HepG2 (cell line): ENCODE results near the gene RAB43. TPM values are rescaled to one million over a fixed set of nuclear protein-coding genes. Genes with fewer than 3 reads are reported as not detected.

ENCODE experiments used
- ADNP ChIP-seq: sonication (generic); formaldehyde crosslinking; IDR thresholded peaks from 2 replicates; pipeline ENCODE4 v1.4.0; 2020; ENCODE audit warnings: missing genetic modification reagents
- CBX1 ChIP-seq: IDR thresholded peaks from one replicate; pipeline ENCODE4 v1.6.1; 2016; ENCODE audit warnings: antibody characterized with exemption, low read depth
- CREB1 ChIP-seq, 2 experiments: fragments of 450-650 bp in 1 of 2; IDR thresholded peaks; 2 replicates each; pipeline ENCODE4 v1.6.1; 2016 to 2017; ENCODE audit warnings: control low read depth in 1 of 2, mild to moderate bottlenecking in 1 of 2, missing compliant biosample characterization in 1 of 2, missing genetic modification characterization in 1 of 2
- GATA4 ChIP-seq: sonication (generic); IDR thresholded peaks from 2 replicates; pipeline ENCODE4 v1.6.1; 2016; ENCODE audit warnings: antibody characterized with exemption, low read depth, borderline replicate concordance
- HMG20A ChIP-seq: IDR thresholded peaks from 2 replicates; pipeline ENCODE4 v1.6.1; 2016; ENCODE audit warnings: borderline replicate concordance
- HNRNPK ChIP-seq: fragments of 200-400 bp; formaldehyde crosslinking; IDR thresholded peaks from 2 replicates; pipeline ENCODE4 v1.6.1; 2018; ENCODE audit warnings: low read length, low read depth, moderate library complexity, mild to moderate bottlenecking; ENCODE audit not compliant: poor library complexity, severe bottlenecking
- JUNB ChIP-seq: sonication (generic); formaldehyde crosslinking; IDR thresholded peaks from 2 replicates; pipeline ENCODE4 v1.8.0; 2022; ENCODE audit warnings: missing genetic modification reagents, mild to moderate bottlenecking, borderline replicate concordance
- MEIS1 ChIP-seq: sonication (generic); formaldehyde crosslinking; IDR thresholded peaks from 2 replicates; pipeline ENCODE4 v1.9.0; 2021; ENCODE audit warnings: mild to moderate bottlenecking, missing genetic modification reagents, moderate library complexity, borderline replicate concordance
- NCOA5 ChIP-seq: sonication (generic); formaldehyde crosslinking; IDR thresholded peaks from 2 replicates; pipeline ENCODE4 v1.4.0; 2020; ENCODE audit warnings: missing genetic modification reagents
- NFRKB ChIP-seq: fragments of 450-650 bp; IDR thresholded peaks from 2 replicates; pipeline ENCODE4 v1.6.1; 2017
- NKX3-1 ChIP-seq: sonication (generic); formaldehyde crosslinking; IDR thresholded peaks from 2 replicates; pipeline ENCODE4 v1.5.0; 2020; ENCODE audit warnings: missing genetic modification reagents
- POLR2AphosphoS2 ChIP-seq: IDR thresholded peaks from 2 replicates; pipeline ENCODE4 v1.6.1; 2011; ENCODE audit warnings: low read depth, low read length, improper control_type of control experiment
- SNRNP70 ChIP-seq: fragments of 200-400 bp; formaldehyde crosslinking; IDR thresholded peaks from 2 replicates; pipeline ENCODE4 v1.6.1; 2017; ENCODE audit warnings: mild to moderate bottlenecking, low read depth, low read length, moderate library complexity
- SPEN ChIP-seq: sonication (generic); formaldehyde crosslinking; IDR thresholded peaks from 2 replicates; pipeline ENCODE4 v1.5.1; 2020; ENCODE audit warnings: low read depth, mild to moderate bottlenecking, missing genetic modification reagents
- TBL1XR1 ChIP-seq: fragments of 150-350 bp; IDR thresholded peaks from 2 replicates; pipeline ENCODE4 v1.6.1; 2014; ENCODE audit warnings: borderline replicate concordance, low read length; ENCODE audit not compliant: partially characterized antibody
- U2AF2 ChIP-seq: fragments of 200-400 bp; formaldehyde crosslinking; IDR thresholded peaks from 2 replicates; pipeline ENCODE4 v1.6.1; 2017; ENCODE audit warnings: low read depth, mild to moderate bottlenecking, low read length
- ZKSCAN5 ChIP-seq: sonication (generic); formaldehyde crosslinking; IDR thresholded peaks from 2 replicates; pipeline ENCODE4 v1.5.1; 2020; ENCODE audit warnings: mild to moderate bottlenecking, missing genetic modification reagents
- ZNF563 ChIP-seq: sonication (generic); formaldehyde crosslinking; IDR thresholded peaks from 2 replicates; pipeline ENCODE4 v1.8.0; 2022; ENCODE audit warnings: mild to moderate bottlenecking, moderate library complexity, missing genetic modification reagents
- ZNF569 ChIP-seq: sonication (generic); formaldehyde crosslinking; IDR thresholded peaks from 2 replicates; pipeline ENCODE4 v1.5.0; 2020; ENCODE audit warnings: mild to moderate bottlenecking, missing genetic modification reagents, moderate library complexity, borderline replicate concordance
- ZNF782 ChIP-seq: sonication (generic); formaldehyde crosslinking; IDR thresholded peaks from 2 replicates; pipeline ENCODE4 v1.4.0; 2020; ENCODE audit warnings: missing genetic modification reagents, mild to moderate bottlenecking, borderline replicate concordance
- ZNF792 ChIP-seq: IDR thresholded peaks from 2 replicates; pipeline ENCODE4 v1.6.1; 2016
- polyA plus RNA-seq, 8 experiments: library from polyadenylated mRNA; depleted of rRNA in 3 of 8; stranded (reverse) in 7 of 8; unstranded in 1 of 8; fragments of >200 nt; fragmentation: Illumina TruSeq in 4 of 8; extraction: Trizol in 4 of 8; gene quantifications; 2 replicates each; pipeline versions ENCODE4 v1.2.1 to v1.2.3, GENCODE V29; 2011 to 2016; ENCODE audit warnings: low read depth in 4 of 8, missing spikeins in 1 of 8, mixed read lengths in 1 of 8; ENCODE audit not compliant: insufficient read depth in 1 of 8
- total RNA-seq, 5 experiments: library from RNA; depleted of rRNA; stranded (reverse); fragments of >200 nt; fragmentation: Illumina TruSeq; extraction: Trizol; gene quantifications; 2 replicates each; pipeline ENCODE4 v1.2.3, GENCODE V29; 2016; ENCODE audit warnings: low read depth in 1 of 5
- TF ChIP-seq, protein P1 (sequence below): sonication (generic); formaldehyde crosslinking; IDR thresholded peaks from 2 replicates; pipeline ENCODE4 v1.5.0; 2020; ENCODE audit warnings: missing genetic modification reagents
- TF ChIP-seq, protein P2 (sequence below): fragments of 450-650 bp; IDR thresholded peaks from 2 replicates; pipeline ENCODE4 v1.6.1; 2017
- TF ChIP-seq, protein P3 (sequence below), 2 experiments: fragments of 450-650 bp in 1 of 2; sonication (generic) in 1 of 2; formaldehyde crosslinking; IDR thresholded peaks; 2 replicates each; pipeline versions ENCODE4 v1.5.0 to v1.8.0; 2020 to 2022; ENCODE audit warnings: mild to moderate bottlenecking in 1 of 2, missing genetic modification reagents in 1 of 2
- TF ChIP-seq, protein P4 (sequence below): sonication (generic); formaldehyde crosslinking; IDR thresholded peaks from 2 replicates; pipeline ENCODE4 v1.4.0; 2020; ENCODE audit warnings: missing genetic modification reagents

Gene RAB43
- total and polyA plus RNA-seq, 2 of the 13 experiments (the other 11 are each of a cell fraction or from before 2014, with no cell fraction given), result 11.8 to 18.4 TPM

DNA sequence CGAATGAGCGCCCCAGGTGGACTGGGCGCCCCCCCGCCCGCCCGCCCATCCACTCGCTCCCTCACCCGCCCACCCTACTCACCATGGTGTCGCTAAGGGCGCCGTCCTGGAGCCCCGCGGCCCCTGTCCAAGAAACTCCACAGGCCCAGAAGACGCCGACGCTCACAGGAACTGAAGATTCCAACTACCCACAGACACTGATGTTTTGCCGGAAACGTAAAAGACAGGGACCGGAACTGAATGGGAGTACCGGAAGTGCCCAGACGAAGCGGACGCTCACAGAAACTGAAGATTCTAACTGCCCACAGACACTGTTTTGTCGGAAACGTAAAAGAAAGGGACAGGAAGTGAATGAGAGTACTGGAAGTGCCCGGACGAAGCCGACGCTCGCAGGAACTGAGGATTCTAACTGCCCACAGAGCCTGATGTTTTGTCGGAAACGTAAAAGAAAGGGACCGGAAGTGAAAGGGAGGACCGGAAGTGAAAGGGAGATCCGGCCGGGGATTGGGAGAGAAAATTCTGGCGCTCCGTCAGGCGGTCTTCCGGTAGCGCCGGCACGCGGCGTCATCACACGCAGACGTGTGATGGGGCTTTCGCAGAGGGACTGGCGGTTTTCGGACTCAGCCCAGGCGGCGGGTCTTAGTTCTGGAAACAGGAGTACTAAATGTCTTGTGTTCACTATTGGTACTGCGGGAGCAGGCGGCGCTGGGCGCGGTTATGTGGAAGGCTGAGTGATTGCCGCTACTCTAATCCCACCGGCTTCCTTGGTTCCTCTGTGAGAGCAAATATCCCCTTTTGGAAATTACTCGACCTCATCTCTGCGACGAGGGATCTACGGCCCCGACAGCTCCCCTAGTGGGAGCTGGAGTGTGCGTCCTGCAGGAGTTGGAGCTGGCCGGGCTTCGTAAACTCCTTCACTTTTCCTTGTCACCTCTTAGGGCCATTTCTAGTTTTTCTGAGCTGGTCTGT is 39.6 kb upstream of the RAB43 start, which contains the start of gene ISY1 (continued):
- TF ChIP-seq, protein P1, sequence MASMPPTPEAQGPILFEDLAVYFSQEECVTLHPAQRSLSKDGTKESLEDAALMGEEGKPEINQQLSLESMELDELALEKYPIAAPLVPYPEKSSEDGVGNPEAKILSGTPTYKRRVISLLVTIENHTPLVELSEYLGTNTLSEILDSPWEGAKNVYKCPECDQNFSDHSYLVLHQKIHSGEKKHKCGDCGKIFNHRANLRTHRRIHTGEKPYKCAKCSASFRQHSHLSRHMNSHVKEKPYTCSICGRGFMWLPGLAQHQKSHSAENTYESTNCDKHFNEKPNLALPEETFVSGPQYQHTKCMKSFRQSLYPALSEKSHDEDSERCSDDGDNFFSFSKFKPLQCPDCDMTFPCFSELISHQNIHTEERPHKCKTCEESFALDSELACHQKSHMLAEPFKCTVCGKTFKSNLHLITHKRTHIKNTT, result no peak
- TF ChIP-seq ZKSCAN5 (CRISPR knock-in tag) (no peak), GATA4 (no peak), NCOA5 (CRISPR knock-in tag) (no peak), NKX3-1 (peak; percentile 66; the same call in 1 of the 2 replicates), ZNF569 (no peak), SPEN (peak; percentile 71), U2AF2 (no peak), ZNF782 (CRISPR knock-in tag) (0 out of 2 replicates have a peak, but pooled peaks have one; percentile 37), JUNB (CRISPR knock-in tag) (0 out of 2 replicates have a peak, but pooled peaks have one; percentile 43), CBX1 (peak; percentile 80), ZNF563 (CRISPR knock-in tag) (no peak), ADNP (CRISPR knock-in tag) (no peak), POLR2AphosphoS2 (no peak), CREB1 (IDR thresholded peaks at IDR 0.05) (peak; percentile 88), CREB1 (CRISPR knock-in tag; IDR thresholded peaks at IDR 0.05) (peak; percentile 96), SNRNP70 (no peak), HMG20A (CRISPR knock-in tag) (no peak), ZNF792 (CRISPR knock-in tag) (peak; percentile 29; the same call in 1 of the 2 replicates), TBL1XR1 (peak; percentile 11), NFRKB (no peak), MEIS1 (CRISPR knock-in tag) (peak; percentile 48), HNRNPK (no peak)
- TF ChIP-seq, protein P2, sequence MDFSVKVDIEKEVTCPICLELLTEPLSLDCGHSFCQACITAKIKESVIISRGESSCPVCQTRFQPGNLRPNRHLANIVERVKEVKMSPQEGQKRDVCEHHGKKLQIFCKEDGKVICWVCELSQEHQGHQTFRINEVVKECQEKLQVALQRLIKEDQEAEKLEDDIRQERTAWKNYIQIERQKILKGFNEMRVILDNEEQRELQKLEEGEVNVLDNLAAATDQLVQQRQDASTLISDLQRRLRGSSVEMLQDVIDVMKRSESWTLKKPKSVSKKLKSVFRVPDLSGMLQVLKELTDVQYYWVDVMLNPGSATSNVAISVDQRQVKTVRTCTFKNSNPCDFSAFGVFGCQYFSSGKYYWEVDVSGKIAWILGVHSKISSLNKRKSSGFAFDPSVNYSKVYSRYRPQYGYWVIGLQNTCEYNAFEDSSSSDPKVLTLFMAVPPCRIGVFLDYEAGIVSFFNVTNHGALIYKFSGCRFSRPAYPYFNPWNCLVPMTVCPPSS, result no peak
- TF ChIP-seq, protein P3, sequence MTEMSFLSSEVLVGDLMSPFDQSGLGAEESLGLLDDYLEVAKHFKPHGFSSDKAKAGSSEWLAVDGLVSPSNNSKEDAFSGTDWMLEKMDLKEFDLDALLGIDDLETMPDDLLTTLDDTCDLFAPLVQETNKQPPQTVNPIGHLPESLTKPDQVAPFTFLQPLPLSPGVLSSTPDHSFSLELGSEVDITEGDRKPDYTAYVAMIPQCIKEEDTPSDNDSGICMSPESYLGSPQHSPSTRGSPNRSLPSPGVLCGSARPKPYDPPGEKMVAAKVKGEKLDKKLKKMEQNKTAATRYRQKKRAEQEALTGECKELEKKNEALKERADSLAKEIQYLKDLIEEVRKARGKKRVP (CRISPR knock-in tag; IDR thresholded peaks at IDR 0.05), result peak in 1 of 2 experiments; percentile 42; a peak in 1 of 4 replicates
- TF ChIP-seq, protein P4, sequence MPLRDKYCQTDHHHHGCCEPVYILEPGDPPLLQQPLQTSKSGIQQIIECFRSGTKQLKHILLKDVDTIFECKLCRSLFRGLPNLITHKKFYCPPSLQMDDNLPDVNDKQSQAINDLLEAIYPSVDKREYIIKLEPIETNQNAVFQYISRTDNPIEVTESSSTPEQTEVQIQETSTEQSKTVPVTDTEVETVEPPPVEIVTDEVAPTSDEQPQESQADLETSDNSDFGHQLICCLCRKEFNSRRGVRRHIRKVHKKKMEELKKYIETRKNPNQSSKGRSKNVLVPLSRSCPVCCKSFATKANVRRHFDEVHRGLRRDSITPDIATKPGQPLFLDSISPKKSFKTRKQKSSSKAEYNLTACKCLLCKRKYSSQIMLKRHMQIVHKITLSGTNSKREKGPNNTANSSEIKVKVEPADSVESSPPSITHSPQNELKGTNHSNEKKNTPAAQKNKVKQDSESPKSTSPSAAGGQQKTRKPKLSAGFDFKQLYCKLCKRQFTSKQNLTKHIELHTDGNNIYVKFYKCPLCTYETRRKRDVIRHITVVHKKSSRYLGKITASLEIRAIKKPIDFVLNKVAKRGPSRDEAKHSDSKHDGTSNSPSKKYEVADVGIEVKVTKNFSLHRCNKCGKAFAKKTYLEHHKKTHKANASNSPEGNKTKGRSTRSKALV (CRISPR knock-in tag), result peak; percentile 60; the same call in 1 of the 2 replicates
